Vagina (tissue), 2 donors: ENCODE measurements around the gene WT1.

Experiments
- POLR2A ChIP-seq, 2 donors: fragments of 450-650 bp; IDR thresholded peaks; one replicate each; pipeline ENCODE4 v1.6.1; 2017; ENCODE audit warnings: antibody characterized with exemption in 2 of 2, mild to moderate bottlenecking in 2 of 2, moderate library complexity in 2 of 2
- TF ChIP-seq, protein P1 (sequence below), 3 experiments: fragments of 450-650 bp in 2 of 3; fragments of 200-600 bp in 1 of 3; sonication (generic) in 1 of 3; IDR thresholded peaks; one replicate each; pipeline ENCODE4 v1.5.1; 2017 to 2019; ENCODE audit warnings: antibody characterized with exemption in 3 of 3, mild to moderate bottlenecking in 2 of 3, moderate library complexity in 2 of 3

DNA sequence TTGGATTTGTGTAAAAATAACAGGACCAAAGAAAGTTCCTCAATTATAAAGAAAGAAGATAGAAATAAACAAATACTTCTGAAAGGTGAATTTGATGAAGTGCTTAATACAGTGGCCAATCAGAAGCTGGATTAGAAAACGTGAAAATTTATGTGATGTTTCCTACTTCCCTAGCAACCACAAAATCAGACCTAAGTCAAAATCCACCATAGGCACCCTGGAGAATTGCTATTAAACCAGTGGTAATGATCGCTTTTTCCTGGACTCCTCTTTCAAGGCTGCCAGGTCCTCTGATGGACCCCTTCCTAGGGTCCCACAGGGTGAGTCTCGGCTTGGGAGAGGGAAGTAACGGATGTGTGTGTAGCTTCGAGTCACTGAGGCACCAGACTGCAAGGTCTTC is 9.6 kb downstream of the WT1 start:
- TF ChIP-seq, protein P1, sequence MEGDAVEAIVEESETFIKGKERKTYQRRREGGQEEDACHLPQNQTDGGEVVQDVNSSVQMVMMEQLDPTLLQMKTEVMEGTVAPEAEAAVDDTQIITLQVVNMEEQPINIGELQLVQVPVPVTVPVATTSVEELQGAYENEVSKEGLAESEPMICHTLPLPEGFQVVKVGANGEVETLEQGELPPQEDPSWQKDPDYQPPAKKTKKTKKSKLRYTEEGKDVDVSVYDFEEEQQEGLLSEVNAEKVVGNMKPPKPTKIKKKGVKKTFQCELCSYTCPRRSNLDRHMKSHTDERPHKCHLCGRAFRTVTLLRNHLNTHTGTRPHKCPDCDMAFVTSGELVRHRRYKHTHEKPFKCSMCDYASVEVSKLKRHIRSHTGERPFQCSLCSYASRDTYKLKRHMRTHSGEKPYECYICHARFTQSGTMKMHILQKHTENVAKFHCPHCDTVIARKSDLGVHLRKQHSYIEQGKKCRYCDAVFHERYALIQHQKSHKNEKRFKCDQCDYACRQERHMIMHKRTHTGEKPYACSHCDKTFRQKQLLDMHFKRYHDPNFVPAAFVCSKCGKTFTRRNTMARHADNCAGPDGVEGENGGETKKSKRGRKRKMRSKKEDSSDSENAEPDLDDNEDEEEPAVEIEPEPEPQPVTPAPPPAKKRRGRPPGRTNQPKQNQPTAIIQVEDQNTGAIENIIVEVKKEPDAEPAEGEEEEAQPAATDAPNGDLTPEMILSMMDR (IDR thresholded peaks at IDR 0.05) = no peak
- no peak for TF ChIP-seq POLR2A (IDR thresholded peaks at IDR 0.05)
